Nephron progenitor cell (in vitro differentiated cells): ENCODE measurements around the gene PLEKHA4.

ENCODE experiments used
- DNase-seq: peaks from one replicate; pipeline ENCODE4 v3.0.0; 2021
- H3K27ac Mint-ChIP-seq: 2 replicates; pipeline ENCODE4 v1.8.0; 2021; ENCODE audit warnings: mild to moderate bottlenecking, moderate library complexity, mixed read lengths
- H3K27me3 Mint-ChIP-seq: 2 replicates; pipeline ENCODE4 v1.8.0; 2021; ENCODE audit warnings: mild to moderate bottlenecking, low read depth, mixed read lengths; ENCODE audit not compliant: poor library complexity
- H3K36me3 Mint-ChIP-seq: 2 replicates; pipeline ENCODE4 v1.8.0; 2021; ENCODE audit warnings: low read depth, mixed read lengths
- H3K4me1 Mint-ChIP-seq: 2 replicates; pipeline ENCODE4 v1.8.0; 2021; ENCODE audit warnings: mixed read lengths
- H3K4me3 Mint-ChIP-seq: 2 replicates; pipeline ENCODE4 v1.8.0; 2021; ENCODE audit warnings: mild to moderate bottlenecking, moderate library complexity, mixed read lengths
- H3K9me3 Mint-ChIP-seq: 2 replicates; pipeline ENCODE4 v1.8.0; 2021; ENCODE audit warnings: mild to moderate bottlenecking, moderate library complexity, mixed read lengths
- TF ChIP-seq, protein P1 (sequence below): fragments of 200-600 bp; sonication (generic); IDR thresholded peaks from 2 replicates; pipeline ENCODE4 v1.5.0; 2021; ENCODE audit warnings: antibody characterized with exemption

The PLEKHA4 gene

DNA sequence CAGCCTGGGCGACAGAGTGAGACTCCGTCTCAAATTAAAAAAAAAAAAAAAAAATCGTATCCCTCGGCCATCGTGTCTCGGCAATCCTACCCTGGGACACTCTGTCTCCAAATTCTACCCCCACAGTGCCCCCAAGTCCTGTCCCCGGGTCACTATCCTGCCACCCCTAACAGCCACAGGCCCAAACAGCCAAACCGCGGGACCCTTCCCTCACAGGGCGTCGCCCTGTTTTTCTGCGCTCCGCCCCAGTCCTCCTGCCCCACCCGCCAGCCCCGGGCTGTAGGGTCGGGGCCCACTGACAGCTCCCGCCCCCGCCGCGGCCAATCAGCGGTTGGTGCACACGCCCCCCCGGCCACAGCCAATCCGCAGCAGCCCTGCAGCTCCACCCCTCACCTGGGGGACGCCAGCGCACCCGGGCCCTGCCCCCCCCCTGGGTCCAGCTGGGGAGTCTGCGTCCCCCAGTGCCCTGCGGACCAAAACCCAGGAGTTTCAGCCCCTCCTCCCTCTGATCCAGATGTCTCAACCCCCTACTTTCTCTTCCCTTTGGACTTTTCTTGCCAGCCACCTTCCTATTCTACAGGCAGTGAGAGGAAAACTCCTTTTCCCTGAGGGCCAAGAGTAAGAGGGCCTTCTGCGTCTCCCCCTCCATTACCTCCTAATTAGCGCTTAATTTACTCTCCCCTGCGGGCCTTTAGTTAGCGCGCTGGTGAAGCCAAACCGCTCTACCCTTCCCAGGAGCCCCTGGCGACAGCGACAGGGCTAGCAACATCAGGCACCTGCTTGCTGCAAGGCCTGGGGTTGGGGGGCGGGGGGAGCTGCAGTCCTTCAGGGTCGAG lies 56.1 kb downstream of the PLEKHA4 start:
- H3K27me3 Mint-ChIP-seq: peaks cover 8% of the 10 kb centered on the region
- no peaks in the 10 kb centered on the region for H3K9me3 Mint-ChIP-seq
- H3K27ac Mint-ChIP-seq: peak overlapping the region; percentile 95
- peak overlapping the region; percentile 83 for H3K4me3 Mint-ChIP-seq
- H3K36me3 Mint-ChIP-seq: no peaks in the 10 kb centered on the region
- peak; percentile 80 for DNase-seq
- peaks cover 54% of the 10 kb centered on the region for H3K4me1 Mint-ChIP-seq
- TF ChIP-seq, protein P1, sequence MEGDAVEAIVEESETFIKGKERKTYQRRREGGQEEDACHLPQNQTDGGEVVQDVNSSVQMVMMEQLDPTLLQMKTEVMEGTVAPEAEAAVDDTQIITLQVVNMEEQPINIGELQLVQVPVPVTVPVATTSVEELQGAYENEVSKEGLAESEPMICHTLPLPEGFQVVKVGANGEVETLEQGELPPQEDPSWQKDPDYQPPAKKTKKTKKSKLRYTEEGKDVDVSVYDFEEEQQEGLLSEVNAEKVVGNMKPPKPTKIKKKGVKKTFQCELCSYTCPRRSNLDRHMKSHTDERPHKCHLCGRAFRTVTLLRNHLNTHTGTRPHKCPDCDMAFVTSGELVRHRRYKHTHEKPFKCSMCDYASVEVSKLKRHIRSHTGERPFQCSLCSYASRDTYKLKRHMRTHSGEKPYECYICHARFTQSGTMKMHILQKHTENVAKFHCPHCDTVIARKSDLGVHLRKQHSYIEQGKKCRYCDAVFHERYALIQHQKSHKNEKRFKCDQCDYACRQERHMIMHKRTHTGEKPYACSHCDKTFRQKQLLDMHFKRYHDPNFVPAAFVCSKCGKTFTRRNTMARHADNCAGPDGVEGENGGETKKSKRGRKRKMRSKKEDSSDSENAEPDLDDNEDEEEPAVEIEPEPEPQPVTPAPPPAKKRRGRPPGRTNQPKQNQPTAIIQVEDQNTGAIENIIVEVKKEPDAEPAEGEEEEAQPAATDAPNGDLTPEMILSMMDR: no peak

DNA sequence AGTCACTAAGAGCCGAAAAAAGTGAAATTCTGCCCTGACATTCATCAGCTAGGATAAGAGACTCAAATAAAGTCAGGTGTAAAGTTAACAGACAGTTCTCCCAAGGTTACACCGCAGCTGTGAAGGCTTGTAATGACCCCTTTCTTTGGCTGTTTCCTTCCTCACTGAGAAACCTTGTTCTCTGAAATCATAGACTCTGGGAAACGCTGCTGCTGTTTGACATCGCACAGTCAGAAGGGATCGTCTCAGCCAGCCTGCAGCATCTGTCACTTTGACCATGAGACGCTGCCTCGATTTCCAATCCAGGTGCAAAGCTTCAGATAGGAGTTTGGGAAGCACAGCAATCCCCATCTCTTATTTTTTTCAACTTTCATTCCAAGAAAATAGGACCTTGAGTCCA lies 58.3 kb downstream of the PLEKHA4 start:
- Mint-ChIP-seq H3K9me3 (no peaks in the 10 kb centered on the region), H3K4me3 (peak overlapping the region; percentile 81), H3K36me3 (no peaks in the 10 kb centered on the region), H3K27me3 (peaks cover 8% of the 10 kb centered on the region), H3K4me1 (peaks cover 62% of the 10 kb centered on the region), H3K27ac (peak overlapping the region; percentile 50)
- DNase-seq: no peak
- TF ChIP-seq, protein P1: no peak

DNA sequence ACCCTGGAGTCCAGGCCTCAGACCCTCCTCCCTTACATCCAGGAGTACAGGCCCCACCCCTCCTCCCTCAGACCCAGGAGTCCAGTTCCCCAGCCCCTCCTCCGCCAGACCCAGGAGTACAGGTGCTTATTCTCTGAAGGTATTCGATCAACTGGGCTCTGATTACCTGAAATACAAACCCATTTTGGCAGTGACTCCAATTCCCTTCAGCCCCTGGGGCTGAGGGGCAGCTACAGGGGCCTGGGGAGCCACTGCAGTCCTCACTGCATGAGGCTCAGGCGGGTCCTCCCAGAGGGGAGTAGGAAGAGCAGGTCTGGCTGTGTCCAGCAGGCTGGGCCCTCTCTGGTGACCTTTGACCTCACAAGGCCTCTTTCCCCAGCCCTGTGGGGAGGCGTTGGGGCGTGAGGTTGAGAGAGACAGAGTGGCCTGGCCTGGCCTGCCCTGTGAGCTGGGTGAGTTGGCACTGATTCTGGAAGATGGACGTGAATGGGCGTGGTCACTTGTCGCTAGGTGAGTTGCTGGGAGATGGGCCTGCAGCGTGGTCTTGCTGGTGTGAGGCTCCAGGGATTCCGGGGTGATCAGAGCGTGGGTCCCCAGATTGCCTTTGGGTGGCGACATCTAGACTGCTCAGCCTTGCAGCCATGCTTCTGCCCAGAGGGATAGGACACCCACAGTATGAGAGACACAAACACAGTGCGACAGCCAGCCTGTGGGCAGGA lies 60.7 kb downstream of the PLEKHA4 start:
- no peaks in the 10 kb centered on the region for H3K9me3 Mint-ChIP-seq
- TF ChIP-seq, protein P1: no peak
- H3K4me3 Mint-ChIP-seq: peak overlapping the region; percentile 44
- peaks cover 4% of the 10 kb centered on the region for H3K36me3 Mint-ChIP-seq
- H3K4me1 Mint-ChIP-seq: peaks cover 65% of the 10 kb centered on the region
- H3K27me3 Mint-ChIP-seq: peaks cover 4% of the 10 kb centered on the region
- peak; percentile 33 for DNase-seq
- peak overlapping the region; percentile 46 for H3K27ac Mint-ChIP-seq

DNA sequence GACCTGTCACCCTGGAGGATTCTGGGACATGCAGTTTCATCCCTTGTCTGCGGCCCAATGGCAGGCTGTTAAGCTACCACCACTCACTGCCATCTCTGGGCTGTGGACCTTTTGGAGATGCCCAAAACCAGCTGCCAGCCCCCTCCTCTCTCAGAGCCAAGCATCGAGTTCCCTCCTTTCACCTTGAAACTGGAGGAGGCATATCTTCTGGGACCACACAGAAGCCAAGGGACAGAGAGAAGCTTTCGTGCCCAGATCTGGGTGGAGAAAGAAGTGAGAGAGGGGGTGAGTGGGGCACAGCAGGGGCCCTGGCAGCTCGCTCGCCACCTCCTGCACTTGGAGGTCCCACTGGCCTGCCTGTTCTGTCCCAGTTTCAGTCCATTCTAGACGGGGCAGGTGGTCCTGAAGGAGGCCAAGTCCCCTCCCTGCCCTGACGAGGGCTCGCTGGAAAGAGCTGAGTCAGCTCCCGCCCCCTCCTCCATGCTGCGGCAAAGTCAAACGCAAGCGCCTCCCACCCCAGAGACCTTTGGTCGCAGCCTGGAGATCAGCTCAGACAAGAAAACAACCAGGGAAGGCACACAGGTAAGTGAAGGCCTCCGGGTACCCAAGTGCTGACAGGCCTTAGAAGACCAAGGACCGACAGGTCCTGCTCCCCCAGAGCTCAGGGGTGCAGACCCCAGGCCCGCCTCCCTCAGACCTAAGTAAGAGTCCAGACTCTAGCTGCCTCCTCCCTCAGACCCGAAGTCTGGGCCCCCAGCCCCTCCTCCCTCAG lies 61.4 kb downstream of the PLEKHA4 start:
- Mint-ChIP-seq H3K27ac (peak overlapping the region; percentile 89), H3K27me3 (peaks cover 4% of the 10 kb centered on the region), H3K9me3 (no peaks in the 10 kb centered on the region), H3K36me3 (peaks cover 4% of the 10 kb centered on the region), H3K4me3 (peak overlapping the region; percentile 57), H3K4me1 (peaks cover 58% of the 10 kb centered on the region)
- peak; percentile 59 for DNase-seq
- TF ChIP-seq, protein P1: no peak

DNA sequence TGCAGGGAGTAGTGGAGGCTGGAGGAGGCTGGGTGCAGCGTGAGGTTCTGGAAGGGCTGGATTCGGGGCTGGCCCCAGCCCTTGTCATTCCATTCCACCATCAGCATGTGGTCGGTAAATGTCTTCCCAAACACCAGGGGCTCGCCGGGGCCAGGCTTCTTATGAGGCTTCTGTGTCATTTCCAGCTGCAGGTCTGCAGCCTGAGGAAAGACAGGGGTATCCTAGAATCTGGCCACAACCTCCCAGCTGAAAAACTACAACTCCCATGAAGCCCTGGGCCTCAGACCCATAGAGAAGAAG lies 61.9 kb downstream of the PLEKHA4 start:
- peak; percentile 66 for DNase-seq
- TF ChIP-seq, protein P1: no peak
- Mint-ChIP-seq H3K27me3 (peaks cover 4% of the 10 kb centered on the region), H3K4me3 (peak overlapping the region; percentile 57), H3K36me3 (peaks cover 4% of the 10 kb centered on the region), H3K4me1 (peaks cover 56% of the 10 kb centered on the region), H3K9me3 (no peaks in the 10 kb centered on the region), H3K27ac (peak overlapping the region; percentile 89)
